SK-N-SH treated with all-trans-retinoic acid at 6 μM for 48 hours (cell line): ENCODE data around the gene COX17.

Experiments
- RARB ChIP-seq: fragments of 250-450 bp; sonication (Bioruptor Pico); IDR thresholded peaks from 2 replicates; pipeline ENCODE4 v1.8.0; 2021; ENCODE audit warnings: mild to moderate bottlenecking, moderate library complexity
- TOX ChIP-seq: fragments of 250-450 bp; sonication (Bioruptor Pico); IDR thresholded peaks from 2 replicates; pipeline ENCODE4 v1.8.0; 2021; ENCODE audit warnings: mild to moderate bottlenecking, moderate library complexity, borderline replicate concordance
- TSHZ2 ChIP-seq: fragments of 250-450 bp; sonication (Bioruptor Pico); IDR thresholded peaks from 2 replicates; pipeline ENCODE4 v1.5.0; 2020; ENCODE audit warnings: mild to moderate bottlenecking, moderate library complexity
- TF ChIP-seq, protein P1 (sequence below): fragments of 250-450 bp; sonication (Bioruptor Pico); IDR thresholded peaks from 2 replicates; pipeline ENCODE4 v1.8.0; 2020; ENCODE audit warnings: mild to moderate bottlenecking, moderate library complexity, borderline replicate concordance

- TF ChIP-seq RARB (CRISPR knock-in tag) = no peak
- no peak for TF ChIP-seq TOX (CRISPR knock-in tag)
- no peak for TF ChIP-seq TSHZ2 (CRISPR knock-in tag)
- TF ChIP-seq, protein P1, sequence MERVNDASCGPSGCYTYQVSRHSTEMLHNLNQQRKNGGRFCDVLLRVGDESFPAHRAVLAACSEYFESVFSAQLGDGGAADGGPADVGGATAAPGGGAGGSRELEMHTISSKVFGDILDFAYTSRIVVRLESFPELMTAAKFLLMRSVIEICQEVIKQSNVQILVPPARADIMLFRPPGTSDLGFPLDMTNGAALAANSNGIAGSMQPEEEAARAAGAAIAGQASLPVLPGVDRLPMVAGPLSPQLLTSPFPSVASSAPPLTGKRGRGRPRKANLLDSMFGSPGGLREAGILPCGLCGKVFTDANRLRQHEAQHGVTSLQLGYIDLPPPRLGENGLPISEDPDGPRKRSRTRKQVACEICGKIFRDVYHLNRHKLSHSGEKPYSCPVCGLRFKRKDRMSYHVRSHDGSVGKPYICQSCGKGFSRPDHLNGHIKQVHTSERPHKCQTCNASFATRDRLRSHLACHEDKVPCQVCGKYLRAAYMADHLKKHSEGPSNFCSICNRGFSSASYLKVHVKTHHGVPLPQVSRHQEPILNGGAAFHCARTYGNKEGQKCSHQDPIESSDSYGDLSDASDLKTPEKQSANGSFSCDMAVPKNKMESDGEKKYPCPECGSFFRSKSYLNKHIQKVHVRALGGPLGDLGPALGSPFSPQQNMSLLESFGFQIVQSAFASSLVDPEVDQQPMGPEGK (CRISPR knock-in tag) = no peak
Observed at GRCh38 chr3:119657887-119658702, 19.1 kb downstream of the COX17 start.
